Type B pancreatic cell (in vitro differentiated cells): ENCODE data around the gene CDC25C. TPM values are rescaled to one million over a fixed set of nuclear protein-coding genes. Genes with fewer than 3 reads are reported as not detected.

ENCODE experiments used
- DNase-seq: peaks from one replicate; pipeline ENCODE4 v3.0.0; 2021; ENCODE audit warnings: mixed read lengths; ENCODE audit not compliant: unreplicated experiment; ENCODE audit errors: extremely low spot score
- H3K27ac Mint-ChIP-seq: 2 replicates; pipeline ENCODE4 v1.8.0; 2021; ENCODE audit warnings: mild to moderate bottlenecking, mixed read lengths
- H3K27me3 Mint-ChIP-seq: 2 replicates; pipeline ENCODE4 v1.8.0; 2021; ENCODE audit warnings: mixed read lengths
- H3K36me3 Mint-ChIP-seq: 2 replicates; pipeline ENCODE4 v1.8.0; 2021; ENCODE audit warnings: mixed read lengths
- H3K4me1 Mint-ChIP-seq: one replicate; pipeline ENCODE4 v1.8.0; 2021; ENCODE audit warnings: mixed read lengths; ENCODE audit not compliant: unreplicated experiment
- H3K4me3 Mint-ChIP-seq: 2 replicates; pipeline ENCODE4 v1.8.0; 2021; ENCODE audit warnings: mild to moderate bottlenecking, mixed read lengths
- H3K9me3 Mint-ChIP-seq: 2 replicates; pipeline ENCODE4 v1.8.0; 2021; ENCODE audit warnings: mixed read lengths
- total RNA-seq: library from RNA; stranded (reverse); gene quantifications from 2 replicates; pipeline ENCODE4 v1.2.1, GENCODE V29; 2021; ENCODE audit warnings: low replicate concordance
- TF ChIP-seq, protein P1 (sequence below): fragments of 200-600 bp; sonication (generic); conservative IDR thresholded peaks from 2 replicates; pipeline ENCODE4 v1.5.0; 2021; ENCODE audit warnings: antibody characterized with exemption, mild to moderate bottlenecking

Gene CDC25C
- total RNA-seq, 1 donor from 2014 or later: 17.2 TPM

DNA sequence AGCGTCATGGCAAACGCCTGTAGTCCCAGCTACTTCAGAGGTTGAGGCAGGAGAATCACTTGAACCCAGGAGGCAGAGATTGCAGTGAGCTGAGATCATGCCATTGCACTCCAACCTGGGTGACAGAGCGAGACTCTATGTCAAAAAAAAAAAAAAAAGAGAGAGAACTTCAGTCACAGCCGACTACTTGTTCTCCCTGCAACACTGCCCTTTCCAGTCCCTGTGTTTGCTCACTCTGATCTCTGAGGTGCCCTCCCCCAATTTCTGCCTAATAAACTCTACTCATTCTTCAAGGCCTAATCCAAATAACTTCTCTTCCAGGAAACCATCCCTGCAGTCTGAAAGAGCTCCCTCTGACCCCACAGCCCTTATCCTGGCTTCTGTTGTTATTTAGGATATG is 85.3 kb downstream of the CDC25C start:
- Mint-ChIP-seq H3K36me3 (no peaks in the 10 kb centered on the region), H3K27ac (peak overlapping the region; percentile 44), H3K9me3 (no peaks in the 10 kb centered on the region), H3K4me3 (no peak overlapping the region), H3K4me1 (peaks cover 22% of the 10 kb centered on the region), H3K27me3 (peaks cover 37% of the 10 kb centered on the region)
- TF ChIP-seq, protein P1, sequence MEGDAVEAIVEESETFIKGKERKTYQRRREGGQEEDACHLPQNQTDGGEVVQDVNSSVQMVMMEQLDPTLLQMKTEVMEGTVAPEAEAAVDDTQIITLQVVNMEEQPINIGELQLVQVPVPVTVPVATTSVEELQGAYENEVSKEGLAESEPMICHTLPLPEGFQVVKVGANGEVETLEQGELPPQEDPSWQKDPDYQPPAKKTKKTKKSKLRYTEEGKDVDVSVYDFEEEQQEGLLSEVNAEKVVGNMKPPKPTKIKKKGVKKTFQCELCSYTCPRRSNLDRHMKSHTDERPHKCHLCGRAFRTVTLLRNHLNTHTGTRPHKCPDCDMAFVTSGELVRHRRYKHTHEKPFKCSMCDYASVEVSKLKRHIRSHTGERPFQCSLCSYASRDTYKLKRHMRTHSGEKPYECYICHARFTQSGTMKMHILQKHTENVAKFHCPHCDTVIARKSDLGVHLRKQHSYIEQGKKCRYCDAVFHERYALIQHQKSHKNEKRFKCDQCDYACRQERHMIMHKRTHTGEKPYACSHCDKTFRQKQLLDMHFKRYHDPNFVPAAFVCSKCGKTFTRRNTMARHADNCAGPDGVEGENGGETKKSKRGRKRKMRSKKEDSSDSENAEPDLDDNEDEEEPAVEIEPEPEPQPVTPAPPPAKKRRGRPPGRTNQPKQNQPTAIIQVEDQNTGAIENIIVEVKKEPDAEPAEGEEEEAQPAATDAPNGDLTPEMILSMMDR: no peak
- no peak for DNase-seq

DNA sequence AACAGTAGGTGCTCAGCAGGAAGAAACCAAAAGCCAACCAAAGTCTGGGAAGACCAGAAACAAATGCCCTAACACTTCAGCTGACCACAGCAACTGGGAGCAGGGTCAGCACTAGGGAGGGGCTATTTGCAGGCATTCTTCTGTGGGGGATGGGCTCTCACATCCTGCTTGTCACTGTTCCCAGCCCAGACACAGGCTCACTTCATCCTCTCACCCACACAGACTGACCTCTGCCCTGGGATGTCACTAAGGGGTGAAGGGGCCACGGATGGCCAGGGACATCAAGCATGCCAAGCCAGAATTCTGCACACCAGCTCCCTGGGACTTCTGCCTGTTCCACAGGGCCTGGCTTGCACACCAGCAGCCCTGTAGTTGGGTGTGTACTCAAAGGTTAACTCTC is 85.9 kb downstream of the CDC25C start:
- Mint-ChIP-seq H3K27ac (no peak overlapping the region), H3K27me3 (peaks cover 43% of the 10 kb centered on the region), H3K9me3 (no peaks in the 10 kb centered on the region), H3K4me3 (no peak overlapping the region), H3K4me1 (peaks cover 25% of the 10 kb centered on the region), H3K36me3 (no peaks in the 10 kb centered on the region)
- no peak for DNase-seq
- TF ChIP-seq, protein P1: no peak

DNA sequence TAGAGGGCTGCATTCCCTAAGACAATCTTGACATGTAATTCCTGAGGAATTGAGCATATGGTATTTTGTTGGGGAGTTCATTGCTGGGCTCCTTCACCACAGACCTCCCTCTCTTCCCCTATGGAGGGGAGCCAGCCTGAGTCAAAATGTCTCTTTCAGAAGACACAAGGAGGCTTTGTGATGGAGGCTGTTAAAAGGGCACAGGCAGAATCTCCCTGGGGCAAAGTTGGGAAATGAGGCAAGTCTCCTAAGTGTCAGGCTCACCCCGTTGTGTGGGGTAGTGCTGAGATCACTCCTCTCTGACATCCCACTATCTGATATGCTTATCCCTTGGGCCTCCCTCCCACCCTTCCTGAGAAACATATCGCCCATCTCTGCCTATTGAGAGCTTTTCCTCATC is 87.8 kb downstream of the CDC25C start:
- H3K9me3 Mint-ChIP-seq: no peaks in the 10 kb centered on the region
- DNase-seq: no peak
- H3K27ac Mint-ChIP-seq: no peak overlapping the region
- H3K4me3 Mint-ChIP-seq: peak overlapping the region; percentile 50
- no peaks in the 10 kb centered on the region for H3K36me3 Mint-ChIP-seq
- TF ChIP-seq, protein P1: no peak
- H3K4me1 Mint-ChIP-seq: peaks cover 25% of the 10 kb centered on the region
- peaks cover 57% of the 10 kb centered on the region for H3K27me3 Mint-ChIP-seq

DNA sequence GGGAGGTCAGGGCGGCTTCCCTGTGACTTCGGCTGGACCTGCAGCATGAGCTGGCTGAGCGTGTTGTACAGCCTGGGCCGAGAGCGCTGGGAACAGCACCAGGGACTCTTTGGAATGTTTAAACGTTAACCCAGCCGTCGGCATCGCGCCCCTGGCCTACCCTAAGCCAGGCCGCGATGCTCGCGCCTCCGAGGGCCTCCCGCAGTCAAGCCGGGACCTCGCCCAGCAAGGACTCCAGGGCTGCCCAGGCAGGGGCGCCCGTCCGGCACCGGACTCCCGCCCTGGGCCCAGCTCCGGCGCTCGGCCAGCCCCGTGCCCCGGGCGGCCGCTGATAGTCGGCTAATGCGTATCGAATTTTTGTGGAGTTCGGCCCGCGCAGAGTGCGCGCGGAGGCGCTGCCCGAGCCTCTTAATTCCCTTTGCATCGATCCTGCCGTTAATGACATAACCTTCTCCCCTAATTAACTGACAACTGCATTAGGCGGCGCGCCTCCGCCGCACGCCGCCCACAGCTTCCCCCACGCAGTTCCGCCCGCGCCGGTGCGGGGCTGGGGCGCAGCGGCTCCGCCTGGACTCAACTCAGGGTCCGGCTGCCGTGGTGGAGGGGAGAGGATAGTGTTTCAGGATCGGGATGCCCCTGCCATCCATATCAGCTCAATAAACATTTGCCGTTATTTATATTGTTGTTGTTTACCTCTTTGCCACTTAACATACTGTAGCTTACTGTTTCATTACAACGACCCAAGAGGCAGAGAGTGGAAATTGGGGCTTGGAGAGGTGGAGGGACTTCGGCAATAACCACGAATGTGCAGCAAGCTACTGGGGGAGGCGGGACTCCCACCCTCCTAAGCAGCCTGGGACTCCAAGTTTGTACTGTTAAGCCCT is 89.7 kb downstream of the CDC25C start:
- DNase-seq: peak; percentile 71
- Mint-ChIP-seq H3K27me3 (peaks cover 58% of the 10 kb centered on the region), H3K27ac (no peak overlapping the region), H3K4me1 (peaks cover 25% of the 10 kb centered on the region), H3K36me3 (no peaks in the 10 kb centered on the region), H3K4me3 (peak overlapping the region; percentile 81), H3K9me3 (no peaks in the 10 kb centered on the region)
- TF ChIP-seq, protein P1: no peak

DNA sequence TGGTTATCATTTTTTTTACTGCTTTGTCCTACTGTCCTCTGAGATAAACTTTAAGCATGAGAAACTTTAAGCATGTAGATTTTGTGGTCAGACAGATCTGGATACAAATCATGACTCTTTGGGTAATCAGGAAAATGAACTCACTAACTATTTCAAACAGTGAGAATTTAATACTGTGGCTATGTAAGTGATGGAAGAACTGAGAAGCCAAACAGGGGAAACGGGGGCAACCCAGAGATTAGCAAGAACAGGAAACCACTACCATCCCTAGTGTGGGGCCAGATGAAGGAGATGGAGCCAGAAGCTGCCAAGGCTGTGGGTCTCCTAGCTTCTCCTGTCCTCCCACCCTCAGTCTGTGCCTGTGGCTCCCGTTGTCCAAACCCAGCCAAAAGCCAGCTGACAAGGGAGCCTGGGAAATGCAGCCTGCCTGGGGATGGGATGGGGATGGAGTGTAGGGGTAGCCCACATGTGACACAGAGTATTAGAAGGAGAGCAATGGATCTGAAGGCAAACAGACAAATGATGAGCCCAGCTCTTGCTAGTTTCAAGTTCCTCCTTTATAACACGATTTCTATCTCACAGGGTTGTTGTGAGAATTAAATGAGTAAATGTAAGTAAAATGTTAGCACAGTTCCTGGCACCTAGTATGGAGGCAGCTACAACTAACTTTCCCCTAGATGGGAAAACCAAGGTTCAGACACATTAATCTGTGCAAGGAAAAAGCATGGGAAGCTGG is 90.8 kb downstream of the CDC25C start:
- no peaks in the 10 kb centered on the region for H3K36me3 Mint-ChIP-seq
- H3K4me3 Mint-ChIP-seq: peak overlapping the region; percentile 81
- DNase-seq: no peak
- TF ChIP-seq, protein P1: no peak
- H3K4me1 Mint-ChIP-seq: peaks cover 20% of the 10 kb centered on the region
- no peak overlapping the region for H3K27ac Mint-ChIP-seq
- no peaks in the 10 kb centered on the region for H3K9me3 Mint-ChIP-seq
- peaks cover 55% of the 10 kb centered on the region for H3K27me3 Mint-ChIP-seq
